ENCODE measurements around the gene TBL1Y. TPM values are rescaled to one million over a fixed set of nuclear protein-coding genes. Genes with fewer than 3 reads are reported as not detected.
"Not testable (repeated sequence)": the region's sequence is repeated elsewhere in the genome, so short reads cannot be mapped to it uniquely, and the experiment has no call there.

Gene TBL1Y
- total RNA-seq, 1 donor from 2014 or later, result not detected

- intact Hi-C loops (cut with micrococcal nuclease), result no loop called here
Observed at GRCh38 chrY:6972271-6972887, 61.9 kb downstream of the TBL1Y start.

- intact Hi-C loops (cut with micrococcal nuclease), result no loop called here
Observed at GRCh38 chrY:6974971-6975370, 64.5 kb downstream of the TBL1Y start.

GRCh38 chrY:6977783-6978182, 67.3 kb downstream of the TBL1Y start:
- intact Hi-C loops (cut with micrococcal nuclease), result no loop called here

- intact Hi-C loops (cut with micrococcal nuclease), result no loop called here
Observed at GRCh38 chrY:6983221-6983620, 72.7 kb downstream of the TBL1Y start.

GRCh38 chrY:6987811-6988210, 77.3 kb downstream of the TBL1Y start:
- intact Hi-C loops (cut with micrococcal nuclease), result no loop called here

- intact Hi-C loops (cut with micrococcal nuclease), result no loop called here
Observed at GRCh38 chrY:6989886-6990620, 79.6 kb downstream of the TBL1Y start.

GRCh38 chrY:6992041-6992440, 81.5 kb downstream of the TBL1Y start:
- intact Hi-C loops (cut with micrococcal nuclease), result no loop called here

GRCh38 chrY:6995987-6996386, 85.5 kb downstream of the TBL1Y start:
- intact Hi-C loops (cut with micrococcal nuclease), result no loop called here

- intact Hi-C loops (cut with micrococcal nuclease), result no loop called here
Observed at GRCh38 chrY:6997503-6998066, 87.1 kb downstream of the TBL1Y start.

- intact Hi-C loops (cut with micrococcal nuclease), result no loop called here
Observed at GRCh38 chrY:6999905-7000304, 89.4 kb downstream of the TBL1Y start.

- intact Hi-C loops (cut with micrococcal nuclease), result no loop called here
Observed at GRCh38 chrY:7002581-7002980, 92.1 kb downstream of the TBL1Y start.

- intact Hi-C loops (cut with micrococcal nuclease), result no loop called here
Observed at GRCh38 chrY:7007911-7008310, 97.4 kb downstream of the TBL1Y start.

- intact Hi-C loops (cut with micrococcal nuclease), result no loop called here
Observed at GRCh38 chrY:7008578-7009355, 98.3 kb downstream of the TBL1Y start.

GRCh38 chrY:7013051-7013450, 102.6 kb downstream of the TBL1Y start:
- intact Hi-C loops (cut with micrococcal nuclease), result no loop called here

- intact Hi-C loops (cut with micrococcal nuclease), result no loop called here
Observed at GRCh38 chrY:7016521-7016920, 106.0 kb downstream of the TBL1Y start.

- intact Hi-C loops (cut with micrococcal nuclease), result no loop called here
Observed at GRCh38 chrY:7017244-7018080, 107.0 kb downstream of the TBL1Y start.

GRCh38 chrY:7039037-7039436, 128.5 kb downstream of the TBL1Y start:
- intact Hi-C loops (cut with micrococcal nuclease), result no loop called here

GRCh38 chrY:7040662-7041061, 130.2 kb downstream of the TBL1Y start:
- intact Hi-C loops (cut with micrococcal nuclease), result no loop called here

- intact Hi-C loops (cut with micrococcal nuclease), result no loop called here
Observed at GRCh38 chrY:7041983-7042382, 131.5 kb downstream of the TBL1Y start.

- intact Hi-C loops (cut with micrococcal nuclease), result not testable (repeated sequence)
Observed at GRCh38 chrY:7052461-7052860, 142.0 kb downstream of the TBL1Y start.

GRCh38 chrY:7056886-7057285, 146.4 kb downstream of the TBL1Y start:
- intact Hi-C loops (cut with micrococcal nuclease), result no loop called here

Data from T-helper 1 cell treated with Interleukin-12 subunit alpha and Interleukin-12 subunit beta and Interleukin-4 antibody, amounts not matched to agents 30 ng/mL and 1 ng/mL, for 36 hours (primary cell).